AG10803 (cell line): ENCODE measurements around the gene SREBF2.
A peak's percentile ranks its signal among the peaks of the same experiment; 100 is the strongest.

Source experiments
- DNase-seq: peaks from one replicate; pipeline ENCODE4 v3.0.0; 2010; ENCODE audit warnings: low read depth
- H3K4me3 ChIP-seq: 2 replicates; pipeline ENCODE4 v1.5.1; 2011; ENCODE audit warnings: mild to moderate bottlenecking, low read length, control low read depth
- CTCF ChIP-seq: conservative IDR thresholded peaks from 2 replicates; pipeline ENCODE4 v1.5.1; 2011; ENCODE audit warnings: mild to moderate bottlenecking, low read length, control low read depth, inconsistent platforms

SREBF2 gene

GRCh38 chr22:41832553-41833368, at the start of gene SREBF2:
Gene SREBF2, plus strand, starts transcription at chr22:41833105. Its CDS starts 166 bp downstream, at chr22:41833271.
- peak within 1 kb of the TSS; percentile 80 for H3K4me3 ChIP-seq
- peak; percentile 98 for DNase-seq
- TF ChIP-seq CTCF: no peak

- H3K4me3 ChIP-seq: no peak overlapping the region
- no peak for DNase-seq
- TF ChIP-seq CTCF: no peak
These were observed 45.6 kb upstream of the SREBF2 start for GRCh38 chr22:41787331-41787730.

DNA sequence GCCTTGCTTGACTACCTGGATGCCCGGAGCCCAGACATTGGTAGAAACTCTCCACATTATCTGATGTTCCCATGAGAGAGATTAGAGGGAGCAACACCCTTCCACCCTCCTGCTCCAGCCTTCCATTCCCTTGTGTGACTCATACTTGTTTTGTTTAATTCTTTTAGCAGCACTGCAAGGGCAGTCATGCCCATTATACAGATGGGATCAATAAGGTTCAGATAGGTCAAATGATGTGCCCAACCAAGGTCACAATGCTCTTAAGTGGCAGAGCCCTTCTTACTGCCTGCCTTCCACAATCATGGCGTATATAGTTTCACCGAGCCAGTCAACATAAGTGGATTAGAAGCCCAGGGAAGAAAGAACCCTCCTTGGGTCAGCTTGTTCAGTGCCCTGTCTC, 39.0 kb upstream of the SREBF2 start:
- no peak overlapping the region for H3K4me3 ChIP-seq
- no peak for TF ChIP-seq CTCF
- no peak for DNase-seq

- no peak for TF ChIP-seq CTCF
- DNase-seq: no peak
- no peak overlapping the region for H3K4me3 ChIP-seq
These were observed 34.2 kb upstream of the SREBF2 start for GRCh38 chr22:41798736-41799135.

- H3K4me3 ChIP-seq: peak overlapping the region; percentile 98
- peak; percentile 30 for DNase-seq
- no peak; the same call in 1 of the 2 replicates for TF ChIP-seq CTCF
These were observed 33.2 kb upstream of the SREBF2 start for GRCh38 chr22:41799486-41800347.

DNA sequence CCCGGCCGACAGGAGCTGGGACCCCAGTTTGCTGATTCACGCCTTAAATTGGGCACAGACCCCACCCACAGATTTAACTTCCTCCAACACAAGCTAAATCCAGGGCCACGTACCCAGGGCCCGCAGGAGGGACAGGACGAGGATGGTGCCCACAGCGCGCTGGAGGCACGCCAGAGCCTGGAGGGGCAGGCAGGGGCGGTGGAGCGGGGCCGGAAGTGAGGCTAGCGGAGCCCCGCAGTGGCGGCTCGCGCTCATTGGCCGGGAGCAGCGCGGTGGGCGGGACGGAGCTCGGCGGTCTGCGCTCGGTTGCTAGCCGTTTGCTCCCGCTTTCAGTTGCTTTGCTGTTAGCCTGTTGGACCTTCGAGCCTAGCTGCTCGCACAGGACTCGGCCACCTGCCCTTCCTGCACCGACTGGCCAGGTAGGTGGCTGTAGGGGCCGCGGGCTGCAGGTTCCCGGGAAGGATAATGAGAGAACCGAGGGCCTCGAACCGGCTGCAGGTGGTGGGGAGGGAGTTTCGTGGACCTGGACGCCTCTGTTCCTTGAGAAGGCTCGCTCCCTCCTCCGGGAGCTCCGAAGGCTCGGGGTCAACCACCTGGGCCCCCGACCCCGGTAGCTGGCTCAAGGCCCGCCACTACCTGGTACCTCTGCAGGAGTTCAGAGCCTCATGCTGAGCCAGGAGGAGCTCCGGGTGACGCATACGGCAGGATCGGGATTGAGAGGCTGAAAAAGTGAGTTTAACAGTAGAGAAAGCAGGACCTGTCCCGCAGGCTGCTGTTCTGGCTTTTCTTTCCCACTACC, 32.4 kb upstream of the SREBF2 start, which contains the start of gene CCDC134:
CCDC134 (plus strand) TSS at position 332 of the 799 bp plus-strand sequence. CDS start 8,212 bp downstream, outside the sequence.
- TF ChIP-seq CTCF: no peak
- DNase-seq: peak; percentile 78
- peak within 1 kb of the TSS; percentile 98 for H3K4me3 ChIP-seq
